GM21737 (cell line): ENCODE data around the gene STK4.

Experiments
- ATAC-seq: cut with Tn5 transposase; IDR thresholded peaks from one replicate; pipeline ENCODE4 v1.9.1; 2021; ENCODE audit warnings: mild to moderate bottlenecking, moderate library complexity; ENCODE audit not compliant: unreplicated experiment

STK4 gene

GRCh38 chr20:44966030-44966961, at the start of gene STK4:
TSS of gene STK4 (plus strand) at chr20:44966512. CDS start at chr20:44966569, 57 bp downstream.
- ATAC-seq: peak; percentile 65

- no peak for ATAC-seq
Observed at GRCh38 chr20:44916586-44916985, 49.7 kb upstream of the STK4 start.

GRCh38 chr20:44917399-44917798, 48.9 kb upstream of the STK4 start:
- ATAC-seq: no peak

- ATAC-seq: no peak
Observed at GRCh38 chr20:44918342-44918741, 48.0 kb upstream of the STK4 start.

GRCh38 chr20:44918761-44919160, 47.6 kb upstream of the STK4 start:
- no peak for ATAC-seq

GRCh38 chr20:44921447-44921846, 44.9 kb upstream of the STK4 start:
- no peak for ATAC-seq

GRCh38 chr20:44924541-44924940, 41.8 kb upstream of the STK4 start:
- no peak for ATAC-seq

GRCh38 chr20:44928595-44928994, 37.7 kb upstream of the STK4 start:
- ATAC-seq: no peak

GRCh38 chr20:44930517-44931168, 35.7 kb upstream of the STK4 start:
- ATAC-seq: no peak

- ATAC-seq: no peak
Observed at GRCh38 chr20:44931911-44932310, 34.4 kb upstream of the STK4 start.

GRCh38 chr20:44932916-44933315, 33.4 kb upstream of the STK4 start:
- ATAC-seq: no peak

- no peak for ATAC-seq
Observed at GRCh38 chr20:44936510-44936909, 29.8 kb upstream of the STK4 start.

- ATAC-seq: no peak
Observed at GRCh38 chr20:44938637-44939036, 27.7 kb upstream of the STK4 start.

- ATAC-seq: no peak
Observed at GRCh38 chr20:44941120-44941691, 25.1 kb upstream of the STK4 start.

GRCh38 chr20:44942264-44942973, 23.9 kb upstream of the STK4 start:
- no peak for ATAC-seq

GRCh38 chr20:44943828-44944227, 22.5 kb upstream of the STK4 start:
- no peak for ATAC-seq

GRCh38 chr20:44945261-44945660, 21.1 kb upstream of the STK4 start:
- ATAC-seq: no peak

- no peak for ATAC-seq
Observed at GRCh38 chr20:44946271-44946852, 19.9 kb upstream of the STK4 start.

GRCh38 chr20:44948107-44948506, 18.2 kb upstream of the STK4 start:
- ATAC-seq: no peak

GRCh38 chr20:44948513-44948912, 17.8 kb upstream of the STK4 start:
- ATAC-seq: no peak

GRCh38 chr20:44950368-44950767, 15.9 kb upstream of the STK4 start:
- ATAC-seq: no peak
